ENCODE data around the gene IRX4. TPM values are rescaled to one million over a fixed set of nuclear protein-coding genes. Genes with fewer than 3 reads are reported as not detected.

Gene IRX4
- polyA plus RNA-seq, 1 of the 3 experiments (the other 2 are of a cell fraction), result not detected

DNA sequence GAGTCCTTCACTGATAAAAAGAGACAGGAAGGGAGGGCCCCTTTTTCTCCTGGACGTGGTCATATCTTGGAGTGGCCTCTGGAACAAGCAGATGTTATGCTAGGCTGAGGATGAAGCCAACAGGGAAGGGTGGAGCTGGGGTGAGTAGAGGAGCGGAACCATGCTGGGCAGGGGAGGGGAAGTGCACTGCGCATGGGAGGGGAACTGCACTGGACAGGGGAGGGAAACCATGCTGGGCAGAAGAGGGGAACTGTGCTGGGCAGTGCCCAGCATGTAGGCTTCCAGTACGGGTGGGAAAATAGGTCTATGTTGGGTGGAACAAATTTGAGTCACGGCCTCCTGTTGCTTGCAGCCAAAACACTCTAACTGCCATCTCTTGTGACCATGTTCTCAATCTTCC is 19.3 kb upstream of the IRX4 start:
- Histone ChIP-seq H3K4me3 (ENCODE audit: low read depth in 2 of 2, low read length in 1 of 2) (no peak overlapping the region), H4K20me1 (ENCODE audit: insufficient read depth) (no peaks in the 10 kb centered on the region), H3K4me2 (no peak overlapping the region), H3K9ac (no peak overlapping the region), H3K36me3 (replicated peaks in 1 of 2; ENCODE audit: control insufficient read depth in 1 of 2, insufficient read depth in 2 of 2, low read length in 1 of 2) (no peaks in the 10 kb centered on the region), H3K9me2 (no peaks in the 10 kb centered on the region), H3K4me1 (ENCODE audit: control insufficient read depth in 1 of 2, insufficient read depth in 2 of 2, low read depth in 1 of 2, low read length in 1 of 2) (no peaks in the 10 kb centered on the region), H3K27ac (ENCODE audit: low read depth in 2 of 2, low read length in 1 of 2) (no peak overlapping the region), H3K27me3 (ENCODE audit: insufficient read depth) (peaks cover 49% of the 10 kb centered on the region), H2AFZ (ENCODE audit: low read depth) (no peak overlapping the region), H3K9me3 (no peaks in the 10 kb centered on the region), H3K79me2 (ENCODE audit: insufficient read depth) (no peaks in the 10 kb centered on the region), H3F3A (replicated peaks; ENCODE audit: insufficient read depth) (no peaks in the 10 kb centered on the region)
- WGBS (ENCODE audit: low lambda C conversion rate), result 6% methylated on average over 5 of the region's 5 CpGs
- DNase-seq, result no peak
- ChIA-PET POLR2A (no interaction called here), CTCF (no interaction called here)
- no peak for TF ChIP-seq TCF12 (IDR thresholded peaks at IDR 0.05)
- TF ChIP-seq, protein P1, sequence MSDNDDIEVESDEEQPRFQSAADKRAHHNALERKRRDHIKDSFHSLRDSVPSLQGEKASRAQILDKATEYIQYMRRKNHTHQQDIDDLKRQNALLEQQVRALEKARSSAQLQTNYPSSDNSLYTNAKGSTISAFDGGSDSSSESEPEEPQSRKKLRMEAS (IDR thresholded peaks at IDR 0.05; ENCODE audit: low read depth), result no peak
- no peak for TF ChIP-seq EP300 (IDR thresholded peaks at IDR 0.05; ENCODE audit: borderline replicate concordance in 1 of 2, low read depth in 1 of 2, low read length in 1 of 2)
- TF ChIP-seq RAD21 (IDR thresholded peaks at IDR 0.05; ENCODE audit: low read length), result no peak
- no peak for TF ChIP-seq TAF1 (IDR thresholded peaks at IDR 0.05; ENCODE audit: borderline replicate concordance, low read depth, low read length)
- TF ChIP-seq GATA2 (CRISPR knock-in tag; IDR thresholded peaks at IDR 0.05), result no peak
- TF ChIP-seq ELF1 (IDR thresholded peaks at IDR 0.05), result no peak
- TF ChIP-seq, protein P2, sequence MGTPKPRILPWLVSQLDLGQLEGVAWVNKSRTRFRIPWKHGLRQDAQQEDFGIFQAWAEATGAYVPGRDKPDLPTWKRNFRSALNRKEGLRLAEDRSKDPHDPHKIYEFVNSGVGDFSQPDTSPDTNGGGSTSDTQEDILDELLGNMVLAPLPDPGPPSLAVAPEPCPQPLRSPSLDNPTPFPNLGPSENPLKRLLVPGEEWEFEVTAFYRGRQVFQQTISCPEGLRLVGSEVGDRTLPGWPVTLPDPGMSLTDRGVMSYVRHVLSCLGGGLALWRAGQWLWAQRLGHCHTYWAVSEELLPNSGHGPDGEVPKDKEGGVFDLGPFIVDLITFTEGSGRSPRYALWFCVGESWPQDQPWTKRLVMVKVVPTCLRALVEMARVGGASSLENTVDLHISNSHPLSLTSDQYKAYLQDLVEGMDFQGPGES (IDR thresholded peaks at IDR 0.05; ENCODE audit: low read depth, low read length), result no peak

DNA sequence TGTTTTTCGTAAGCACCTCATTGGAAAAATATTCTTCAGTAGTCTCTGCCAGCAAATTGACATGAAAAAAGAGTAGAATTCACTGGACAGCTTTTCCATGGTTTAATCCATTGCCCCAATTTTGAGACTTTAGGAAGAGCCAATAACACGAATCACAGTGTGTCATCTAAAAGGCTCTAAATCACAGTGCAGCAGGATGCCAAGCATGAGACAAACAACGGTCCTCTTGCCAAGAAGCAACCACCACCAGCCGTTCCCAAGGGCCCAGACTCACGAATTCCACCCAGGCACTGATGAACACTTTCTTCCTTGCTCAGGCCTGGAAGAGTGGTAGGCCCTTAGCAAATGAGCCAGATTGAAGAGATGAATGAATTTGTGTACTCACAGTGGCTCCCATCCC is 18.3 kb upstream of the IRX4 start:
- H3F3A ChIP-seq (replicated peaks; ENCODE audit: insufficient read depth), result no peaks in the 10 kb centered on the region
- ChIA-PET CTCF (no interaction called here), POLR2A (no interaction called here)
- H4K20me1 ChIP-seq (ENCODE audit: insufficient read depth), result no peaks in the 10 kb centered on the region
- TF ChIP-seq NFIC (IDR thresholded peaks at IDR 0.05; ENCODE audit: borderline replicate concordance), result no peak
- TF ChIP-seq, protein P3, sequence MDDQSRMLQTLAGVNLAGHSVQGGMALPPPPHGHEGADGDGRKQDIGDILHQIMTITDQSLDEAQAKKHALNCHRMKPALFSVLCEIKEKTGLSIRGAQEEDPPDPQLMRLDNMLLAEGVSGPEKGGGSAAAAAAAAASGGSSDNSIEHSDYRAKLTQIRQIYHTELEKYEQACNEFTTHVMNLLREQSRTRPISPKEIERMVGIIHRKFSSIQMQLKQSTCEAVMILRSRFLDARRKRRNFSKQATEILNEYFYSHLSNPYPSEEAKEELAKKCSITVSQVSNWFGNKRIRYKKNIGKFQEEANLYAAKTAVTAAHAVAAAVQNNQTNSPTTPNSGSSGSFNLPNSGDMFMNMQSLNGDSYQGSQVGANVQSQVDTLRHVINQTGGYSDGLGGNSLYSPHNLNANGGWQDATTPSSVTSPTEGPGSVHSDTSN (IDR thresholded peaks at IDR 0.05), result no peak
- no peak for TF ChIP-seq GATA2 (CRISPR knock-in tag; IDR thresholded peaks at IDR 0.05)
- no peak for TF ChIP-seq NRF1 (IDR thresholded peaks at IDR 0.05; ENCODE audit: low read depth, low read length)
- TF ChIP-seq FOSL2 (IDR thresholded peaks at IDR 0.05; ENCODE audit: borderline replicate concordance, low read depth), result no peak
- TF ChIP-seq, protein P4, sequence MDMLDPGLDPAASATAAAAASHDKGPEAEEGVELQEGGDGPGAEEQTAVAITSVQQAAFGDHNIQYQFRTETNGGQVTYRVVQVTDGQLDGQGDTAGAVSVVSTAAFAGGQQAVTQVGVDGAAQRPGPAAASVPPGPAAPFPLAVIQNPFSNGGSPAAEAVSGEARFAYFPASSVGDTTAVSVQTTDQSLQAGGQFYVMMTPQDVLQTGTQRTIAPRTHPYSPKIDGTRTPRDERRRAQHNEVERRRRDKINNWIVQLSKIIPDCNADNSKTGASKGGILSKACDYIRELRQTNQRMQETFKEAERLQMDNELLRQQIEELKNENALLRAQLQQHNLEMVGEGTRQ (IDR thresholded peaks at IDR 0.05; ENCODE audit: borderline replicate concordance, low read depth, low read length), result no peak
- no peak for TF ChIP-seq CHD2 (IDR thresholded peaks at IDR 0.05; ENCODE audit: low read length, partially characterized antibody)
- TF ChIP-seq FOXJ3 (CRISPR knock-in tag; IDR thresholded peaks at IDR 0.05), result no peak
- no peak for TF ChIP-seq EZH2phosphoT487 (IDR thresholded peaks at IDR 0.05; ENCODE audit: borderline replicate concordance, low read depth)
- TF ChIP-seq ELF1 (IDR thresholded peaks at IDR 0.05), result no peak
- TF ChIP-seq, protein P5, sequence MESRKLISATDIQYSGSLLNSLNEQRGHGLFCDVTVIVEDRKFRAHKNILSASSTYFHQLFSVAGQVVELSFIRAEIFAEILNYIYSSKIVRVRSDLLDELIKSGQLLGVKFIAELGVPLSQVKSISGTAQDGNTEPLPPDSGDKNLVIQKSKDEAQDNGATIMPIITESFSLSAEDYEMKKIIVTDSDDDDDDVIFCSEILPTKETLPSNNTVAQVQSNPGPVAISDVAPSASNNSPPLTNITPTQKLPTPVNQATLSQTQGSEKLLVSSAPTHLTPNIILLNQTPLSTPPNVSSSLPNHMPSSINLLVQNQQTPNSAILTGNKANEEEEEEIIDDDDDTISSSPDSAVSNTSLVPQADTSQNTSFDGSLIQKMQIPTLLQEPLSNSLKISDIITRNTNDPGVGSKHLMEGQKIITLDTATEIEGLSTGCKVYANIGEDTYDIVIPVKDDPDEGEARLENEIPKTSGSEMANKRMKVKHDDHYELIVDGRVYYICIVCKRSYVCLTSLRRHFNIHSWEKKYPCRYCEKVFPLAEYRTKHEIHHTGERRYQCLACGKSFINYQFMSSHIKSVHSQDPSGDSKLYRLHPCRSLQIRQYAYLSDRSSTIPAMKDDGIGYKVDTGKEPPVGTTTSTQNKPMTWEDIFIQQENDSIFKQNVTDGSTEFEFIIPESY (IDR thresholded peaks at IDR 0.05; ENCODE audit: borderline replicate concordance, low read depth), result no peak
- TF ChIP-seq TAF1 (IDR thresholded peaks at IDR 0.05; ENCODE audit: borderline replicate concordance, low read depth, low read length), result no peak
- TF ChIP-seq JUND (IDR thresholded peaks at IDR 0.05), result no peak
- TF ChIP-seq FOXM1 (IDR thresholded peaks at IDR 0.05; ENCODE audit: low read depth), result no peak
- TF ChIP-seq RCOR1 (IDR thresholded peaks at IDR 0.05; ENCODE audit: low read length), result no peak
- no peak overlapping the region for H3K4me3 ChIP-seq (ENCODE audit: low read depth in 2 of 2, low read length in 1 of 2)
- H3K9ac ChIP-seq, result no peak overlapping the region
- H3K27ac ChIP-seq (ENCODE audit: low read depth in 2 of 2, low read length in 1 of 2), result no peak overlapping the region
- H2AFZ ChIP-seq (ENCODE audit: low read depth), result no peak overlapping the region
- no peak for DNase-seq
- H3K36me3 ChIP-seq (replicated peaks in 1 of 2; ENCODE audit: control insufficient read depth in 1 of 2, insufficient read depth in 2 of 2, low read length in 1 of 2), result no peaks in the 10 kb centered on the region
- H3K79me2 ChIP-seq (ENCODE audit: insufficient read depth), result no peaks in the 10 kb centered on the region
- peaks cover 55% of the 10 kb centered on the region for H3K27me3 ChIP-seq (ENCODE audit: insufficient read depth)
- H3K9me3 ChIP-seq, result no peaks in the 10 kb centered on the region
- 0% methylated on average over 5 of the region's 5 CpGs for WGBS (ENCODE audit: low lambda C conversion rate)
- H3K9me2 ChIP-seq, result no peaks in the 10 kb centered on the region
- no peak overlapping the region for H3K4me2 ChIP-seq
- H3K4me1 ChIP-seq (ENCODE audit: control insufficient read depth in 1 of 2, insufficient read depth in 2 of 2, low read depth in 1 of 2, low read length in 1 of 2), result no peaks in the 10 kb centered on the region

All from SK-N-SH (cell line).